Measurements from ENCODE around the gene CBX1. TPM values are rescaled to one million over a fixed set of nuclear protein-coding genes. Genes with fewer than 3 reads are reported as not detected.
A peak's percentile ranks its signal among the peaks of the same experiment; 100 is the strongest.

CBX1 gene
- total RNA-seq, 1 experiment from 2014 or later = 126 TPM

DNA sequence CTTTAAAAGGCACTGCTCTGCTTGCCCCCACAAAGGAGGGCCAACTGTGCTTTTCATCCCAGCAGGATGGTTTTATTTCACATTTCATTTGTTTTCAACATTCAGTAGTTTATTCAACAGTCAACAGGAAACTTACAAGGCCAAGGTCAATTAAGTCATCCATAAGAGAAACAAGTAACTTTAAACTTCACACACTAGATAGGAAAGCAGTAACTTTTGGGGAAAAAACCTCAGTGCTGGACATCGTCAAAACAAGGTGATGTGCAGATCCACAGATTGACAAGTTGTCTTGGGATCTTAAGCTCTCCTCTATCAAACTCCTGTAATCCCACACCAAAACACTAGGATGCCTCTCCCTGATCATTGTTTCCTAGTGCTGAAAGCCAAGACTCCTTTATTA lies 34.6 kb downstream of the CBX1 start:
- no peak overlapping the region for H3K4me3 Mint-ChIP-seq (ENCODE audit: low read depth, unreplicated experiment)
- no peak overlapping the region for H3K27ac Mint-ChIP-seq (ENCODE audit: unreplicated experiment)
- intact Hi-C loops (cut with micrococcal nuclease; ENCODE audit: unreplicated experiment) = no loop called here
- H3K4me1 Mint-ChIP-seq (ENCODE audit: low read depth, unreplicated experiment) = no peaks in the 10 kb centered on the region
- DNase-seq = no peak
- no peaks in the 10 kb centered on the region for H3K9me3 Mint-ChIP-seq (ENCODE audit: low read depth, unreplicated experiment)
- BruUV-seq (replicated peaks) = no TSS peak
- no peak for TF ChIP-seq CTCF (IDR thresholded peaks at IDR 0.05; ENCODE audit: unreplicated experiment)
- peaks cover 89% of the 10 kb centered on the region for H3K36me3 Mint-ChIP-seq (ENCODE audit: insufficient read depth, unreplicated experiment)
- no peaks in the 10 kb centered on the region for H3K27me3 Mint-ChIP-seq (ENCODE audit: unreplicated experiment)
- CTCF ChIA-PET = interaction anchor here (0.8 to 2.6 kb wide), 5 partner anchors 8 to 41 kb away, joined by 3 to 15 read pairs (median 3); no protein-coding TSS in a partner anchor

DNA sequence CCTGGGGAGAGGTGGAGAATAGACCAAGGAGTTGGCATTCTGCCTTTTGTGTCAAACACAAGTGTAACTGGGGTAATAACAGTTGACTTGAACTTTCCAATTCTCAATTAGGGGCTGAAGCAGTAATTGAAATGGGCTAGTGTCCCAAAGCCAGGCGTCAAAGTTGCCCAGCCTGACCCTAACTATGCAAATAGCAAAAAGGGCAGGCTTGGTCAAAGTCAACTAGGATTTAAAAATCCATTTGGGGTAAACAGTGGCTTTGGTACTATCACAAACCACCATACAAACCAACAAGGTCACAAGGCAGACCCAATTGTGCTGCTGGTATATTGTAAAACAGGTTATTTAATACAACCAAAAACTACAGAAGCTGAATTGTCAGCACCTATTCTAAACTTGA lies 35.1 kb downstream of the CBX1 start:
- CTCF ChIA-PET = interaction anchor here (0.9 kb wide), 1 partner anchor 21 kb away, joined by 3 read pairs; no protein-coding TSS in a partner anchor
- Mint-ChIP-seq H3K27me3 (ENCODE audit: unreplicated experiment) (no peaks in the 10 kb centered on the region), H3K36me3 (ENCODE audit: insufficient read depth, unreplicated experiment) (peaks cover 89% of the 10 kb centered on the region), H3K9me3 (ENCODE audit: low read depth, unreplicated experiment) (no peaks in the 10 kb centered on the region), H3K4me1 (ENCODE audit: low read depth, unreplicated experiment) (no peaks in the 10 kb centered on the region), H3K4me3 (ENCODE audit: low read depth, unreplicated experiment) (no peak overlapping the region), H3K27ac (ENCODE audit: unreplicated experiment) (no peak overlapping the region)
- intact Hi-C loops (cut with micrococcal nuclease; ENCODE audit: unreplicated experiment) = no loop called here
- no peak for TF ChIP-seq CTCF (IDR thresholded peaks at IDR 0.05; ENCODE audit: unreplicated experiment)
- DNase-seq = no peak
- no TSS peak for BruUV-seq (replicated peaks)

DNA sequence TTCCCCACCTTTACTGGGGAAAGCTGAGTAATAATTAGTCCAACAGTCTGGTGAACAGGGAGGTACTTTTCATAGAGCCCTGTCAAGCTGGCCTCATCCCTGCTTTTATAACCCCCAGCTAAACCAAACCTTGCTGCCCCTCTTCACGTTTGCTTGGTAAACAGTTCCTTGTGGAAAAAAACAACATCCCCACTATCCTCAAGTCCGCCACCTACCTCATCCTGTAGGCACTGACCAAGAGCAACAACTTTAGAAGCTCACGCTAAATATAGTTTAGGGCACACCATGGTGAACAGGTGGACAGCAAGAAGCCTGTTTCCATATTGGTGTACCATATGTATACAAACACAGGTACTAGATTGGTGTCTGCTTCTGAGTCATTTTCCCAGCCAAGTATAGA lies 36.6 kb downstream of the CBX1 start:
- Mint-ChIP-seq H3K9me3 (ENCODE audit: low read depth, unreplicated experiment) (no peaks in the 10 kb centered on the region), H3K4me1 (ENCODE audit: low read depth, unreplicated experiment) (no peaks in the 10 kb centered on the region), H3K27ac (ENCODE audit: unreplicated experiment) (peak overlapping the region; percentile 22), H3K36me3 (ENCODE audit: insufficient read depth, unreplicated experiment) (peaks cover 89% of the 10 kb centered on the region), H3K27me3 (ENCODE audit: unreplicated experiment) (no peaks in the 10 kb centered on the region), H3K4me3 (ENCODE audit: low read depth, unreplicated experiment) (no peak overlapping the region)
- intact Hi-C loops (cut with micrococcal nuclease; ENCODE audit: unreplicated experiment) = no loop called here
- CTCF ChIA-PET = interaction anchor here (0.6 to 0.9 kb wide), 2 partner anchors 27 to 1127 kb away, joined by 3 to 5 read pairs; no protein-coding TSS in a partner anchor
- no TSS peak for BruUV-seq (replicated peaks)
- no peak for DNase-seq
- TF ChIP-seq CTCF (IDR thresholded peaks at IDR 0.05; ENCODE audit: unreplicated experiment) = no peak

GRCh38 chr17:48062273-48062672 lies 39.0 kb downstream of the CBX1 start:
- Mint-ChIP-seq H3K27me3 (ENCODE audit: unreplicated experiment) (no peaks in the 10 kb centered on the region), H3K27ac (ENCODE audit: unreplicated experiment) (peak overlapping the region; percentile 15), H3K4me1 (ENCODE audit: low read depth, unreplicated experiment) (peaks cover 8% of the 10 kb centered on the region), H3K9me3 (ENCODE audit: low read depth, unreplicated experiment) (no peaks in the 10 kb centered on the region), H3K4me3 (ENCODE audit: low read depth, unreplicated experiment) (no peak overlapping the region), H3K36me3 (ENCODE audit: insufficient read depth, unreplicated experiment) (peaks cover 92% of the 10 kb centered on the region)
- TF ChIP-seq CTCF (IDR thresholded peaks at IDR 0.05; ENCODE audit: unreplicated experiment) = no peak
- BruUV-seq (replicated peaks) = no TSS peak
- intact Hi-C loops (cut with micrococcal nuclease; ENCODE audit: unreplicated experiment) = no loop called here
- DNase-seq = no peak
- CTCF ChIA-PET = interaction anchor here (0.5 kb wide), 1 partner anchor 391 kb away, joined by 5 read pairs; no protein-coding TSS in a partner anchor

Data from Calu3 (cell line).